ENCODE results near the gene INAFM2.

The INAFM2 gene

DNA sequence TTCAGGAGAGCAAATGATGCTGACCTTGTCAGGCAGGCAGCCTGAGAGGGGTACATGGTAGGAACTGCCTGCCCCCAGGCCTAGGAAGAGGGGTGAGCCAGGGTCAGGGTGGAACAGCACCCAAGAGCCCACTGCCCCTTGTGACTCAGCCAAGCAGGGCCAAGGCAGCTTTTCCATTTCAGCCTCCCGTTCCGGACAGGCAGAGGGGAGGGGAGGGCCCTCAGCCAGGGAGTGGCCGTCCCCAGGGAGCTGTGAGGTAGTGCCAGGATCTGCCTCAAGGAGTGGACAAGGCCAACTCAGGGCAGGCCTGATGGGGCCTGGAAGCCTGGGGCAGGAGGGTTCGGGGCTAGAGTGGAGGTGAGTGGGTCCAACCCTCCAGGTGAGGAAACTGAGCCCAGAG lies 35.5 kb upstream of the INAFM2 start:
- FAIRE-seq = no peak

DNA sequence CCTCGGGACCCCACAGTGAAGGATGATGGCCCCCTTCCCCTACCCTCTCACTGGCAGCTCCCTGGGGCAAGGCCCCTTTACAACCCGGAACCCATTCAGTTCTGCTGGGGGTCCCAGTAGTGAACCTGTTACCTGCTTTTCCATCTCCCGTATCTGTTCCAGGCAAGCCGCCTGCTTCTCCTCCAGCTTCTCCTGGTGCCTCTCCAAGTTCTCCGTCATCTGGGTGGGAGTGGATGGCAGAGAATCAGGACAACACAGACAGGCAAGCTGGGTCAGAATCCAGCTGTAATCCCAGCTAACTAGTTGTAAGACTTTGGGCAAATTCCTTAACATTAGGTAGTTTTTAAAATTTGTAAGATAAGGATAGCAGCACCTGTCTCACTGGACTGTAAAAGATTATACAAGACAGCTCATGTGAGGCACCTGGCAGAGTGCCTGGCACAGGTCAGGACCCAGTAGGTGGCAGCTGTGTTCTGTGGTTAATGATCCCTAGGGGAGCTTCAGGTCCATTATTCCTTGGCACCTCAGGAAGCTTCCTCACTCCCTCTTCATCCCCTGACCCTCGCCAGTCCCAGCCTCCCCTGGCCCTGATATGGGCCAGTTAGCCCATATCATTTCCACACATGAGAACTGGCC lies 34.2 kb upstream of the INAFM2 start:
- no peak for FAIRE-seq

DNA sequence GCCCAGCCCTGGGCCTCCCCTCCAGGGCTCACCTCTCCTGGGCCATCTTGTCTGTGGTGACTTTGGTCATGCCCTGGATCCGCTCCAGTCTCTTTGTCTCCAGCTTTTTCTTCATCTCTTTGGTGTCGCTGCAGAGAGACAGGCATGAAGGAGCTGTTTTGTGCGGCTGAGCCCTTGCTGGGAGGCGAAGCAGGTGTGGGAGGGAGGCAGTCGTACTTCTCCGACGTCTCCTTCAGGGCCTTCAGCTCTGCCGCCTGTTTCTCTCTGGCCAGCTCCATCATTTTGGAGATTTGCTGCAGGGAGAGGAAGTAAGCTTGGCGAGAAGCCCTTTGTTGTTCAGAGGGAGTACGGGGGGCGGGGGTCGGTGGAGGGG lies 33.0 kb upstream of the INAFM2 start:
- FAIRE-seq = no peak

DNA sequence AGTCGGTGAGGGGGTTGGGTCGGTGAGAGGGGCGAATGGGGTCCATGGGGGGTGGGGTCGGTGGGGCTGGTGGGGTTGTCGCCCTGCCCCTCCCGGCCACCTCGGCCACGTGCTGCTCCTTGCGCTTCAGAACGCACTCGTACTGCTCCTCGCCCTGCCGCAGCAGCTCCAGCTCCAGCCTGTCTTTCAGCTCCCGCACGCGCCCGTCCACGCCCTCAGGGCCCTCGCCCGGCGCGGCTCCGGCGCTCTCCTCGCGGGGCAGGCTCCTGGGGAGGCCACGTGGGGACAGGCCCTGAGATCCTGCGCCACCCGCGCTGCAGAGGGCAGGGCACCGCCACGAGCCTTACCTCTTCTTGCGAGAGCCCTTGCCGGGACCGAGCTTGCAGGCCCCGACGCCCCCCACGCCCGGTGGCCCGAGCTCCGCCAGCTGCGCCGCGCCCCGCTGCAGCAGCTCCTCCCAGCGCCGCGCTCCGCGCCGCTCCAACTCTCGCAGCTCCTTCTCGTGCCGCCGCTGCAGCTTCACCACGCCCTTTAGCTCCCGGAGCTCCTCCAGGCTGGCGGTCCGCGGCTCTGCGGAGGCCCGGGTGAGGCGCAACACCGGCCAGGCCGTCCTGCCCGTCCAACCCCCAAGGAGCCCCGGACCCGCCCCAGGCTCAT lies 32.4 kb upstream of the INAFM2 start:
- no peak for FAIRE-seq

DNA sequence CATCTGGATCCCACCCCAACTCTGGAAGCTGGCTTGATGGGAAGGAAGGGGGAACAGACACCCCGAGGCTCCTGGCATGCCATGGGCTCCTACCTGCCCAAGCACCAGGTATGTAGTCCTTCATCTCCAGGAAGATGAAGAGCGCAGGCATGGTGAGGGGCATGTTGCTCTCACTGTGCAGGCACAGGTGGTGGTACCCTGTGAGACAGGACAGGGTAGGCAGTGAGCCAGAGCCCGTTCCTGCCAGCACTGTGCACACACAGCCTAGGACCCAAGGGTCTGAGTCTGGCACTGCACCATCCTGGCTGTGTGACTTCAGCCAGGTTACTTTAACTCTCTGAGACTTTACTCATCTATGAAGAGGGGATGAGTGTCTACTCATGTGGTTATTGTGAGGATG lies 31.2 kb upstream of the INAFM2 start:
- FAIRE-seq = no peak

DNA sequence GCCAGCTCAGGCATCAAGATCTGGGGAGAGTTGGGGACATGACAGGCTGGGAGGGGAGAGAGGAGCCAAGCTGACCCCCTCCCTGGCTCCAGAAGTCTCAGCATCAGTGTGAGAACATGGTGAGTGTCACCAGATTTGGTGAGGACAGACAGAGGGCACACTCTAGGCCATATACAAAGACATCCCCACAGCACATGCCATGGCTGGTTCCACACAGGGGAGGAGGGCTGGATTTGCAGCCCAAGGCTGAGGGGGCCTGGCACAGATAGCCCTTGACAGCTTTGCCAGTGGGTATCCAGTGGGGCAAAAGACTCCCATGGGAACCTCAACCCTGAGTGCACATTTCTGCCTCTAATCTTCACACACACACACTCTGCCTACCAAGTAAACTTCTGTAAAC lies 30.5 kb upstream of the INAFM2 start:
- no peak for FAIRE-seq

DNA sequence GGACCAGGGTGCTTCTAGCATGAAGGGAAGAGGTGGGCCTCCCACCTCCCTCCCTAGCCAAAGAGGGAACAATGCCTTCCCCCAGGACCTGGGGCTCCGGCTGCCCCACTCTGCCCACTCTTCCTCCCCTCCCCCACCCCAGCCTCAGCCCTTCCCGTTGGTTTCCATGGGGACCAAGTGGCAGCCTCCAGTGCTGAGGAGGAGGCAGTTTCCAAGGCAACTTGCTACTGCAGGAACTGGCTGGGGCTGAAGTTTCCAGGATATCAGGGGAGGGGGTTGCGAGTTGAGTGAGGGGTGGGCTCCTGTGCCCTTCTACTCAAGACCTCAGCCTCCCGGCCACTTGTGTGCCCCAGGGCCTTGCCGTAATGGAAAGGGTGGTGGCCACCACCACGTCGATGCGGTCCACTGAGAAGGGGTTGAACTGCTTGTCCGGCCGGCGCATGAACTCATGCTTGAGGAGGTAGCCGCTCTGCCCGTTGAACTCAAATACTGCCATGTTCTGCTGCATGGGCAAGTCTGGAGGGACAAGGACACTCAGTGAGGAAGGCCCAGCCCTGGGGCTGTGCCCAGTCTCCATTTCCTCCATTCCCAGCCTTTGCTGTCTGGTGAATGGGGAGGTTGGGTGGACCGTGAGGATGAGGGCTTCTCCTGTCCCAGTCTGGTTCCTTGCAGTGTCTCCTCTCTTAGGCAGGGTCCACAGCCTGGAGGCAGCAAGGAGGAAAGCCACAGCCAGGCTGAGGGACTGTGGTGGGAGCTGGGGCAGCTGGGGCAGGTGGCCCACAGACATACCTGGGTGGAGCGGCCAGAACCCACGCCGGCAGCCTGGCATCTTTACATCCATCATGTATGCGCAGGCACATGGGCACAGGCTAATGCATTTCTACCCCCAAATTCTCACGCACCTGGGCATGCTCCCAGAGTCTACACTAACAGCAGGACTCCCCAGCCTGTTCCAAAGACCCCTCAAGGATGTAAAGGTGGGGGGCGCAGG lies 29.3 kb upstream of the INAFM2 start:
- no peak for FAIRE-seq

DNA sequence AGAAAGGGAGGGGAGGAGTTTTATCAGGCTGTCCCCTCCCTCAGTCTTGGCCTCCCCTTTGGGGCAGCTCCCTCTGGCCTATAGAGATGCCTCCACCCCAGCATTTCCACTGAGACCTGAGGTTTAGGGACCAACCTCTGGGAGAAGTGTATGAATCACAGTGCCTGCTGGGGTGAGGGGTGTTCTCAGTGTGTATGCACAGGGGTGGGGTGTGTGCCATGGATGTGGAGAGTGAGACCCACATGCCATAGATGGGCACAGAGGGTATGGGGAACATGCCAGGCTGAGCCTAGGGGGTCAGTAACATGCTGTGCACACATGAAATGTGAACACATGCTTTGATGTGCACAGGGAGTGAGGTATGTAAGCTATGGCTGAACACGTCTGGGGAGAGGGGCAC lies 28.2 kb upstream of the INAFM2 start:
- no peak for FAIRE-seq

DNA sequence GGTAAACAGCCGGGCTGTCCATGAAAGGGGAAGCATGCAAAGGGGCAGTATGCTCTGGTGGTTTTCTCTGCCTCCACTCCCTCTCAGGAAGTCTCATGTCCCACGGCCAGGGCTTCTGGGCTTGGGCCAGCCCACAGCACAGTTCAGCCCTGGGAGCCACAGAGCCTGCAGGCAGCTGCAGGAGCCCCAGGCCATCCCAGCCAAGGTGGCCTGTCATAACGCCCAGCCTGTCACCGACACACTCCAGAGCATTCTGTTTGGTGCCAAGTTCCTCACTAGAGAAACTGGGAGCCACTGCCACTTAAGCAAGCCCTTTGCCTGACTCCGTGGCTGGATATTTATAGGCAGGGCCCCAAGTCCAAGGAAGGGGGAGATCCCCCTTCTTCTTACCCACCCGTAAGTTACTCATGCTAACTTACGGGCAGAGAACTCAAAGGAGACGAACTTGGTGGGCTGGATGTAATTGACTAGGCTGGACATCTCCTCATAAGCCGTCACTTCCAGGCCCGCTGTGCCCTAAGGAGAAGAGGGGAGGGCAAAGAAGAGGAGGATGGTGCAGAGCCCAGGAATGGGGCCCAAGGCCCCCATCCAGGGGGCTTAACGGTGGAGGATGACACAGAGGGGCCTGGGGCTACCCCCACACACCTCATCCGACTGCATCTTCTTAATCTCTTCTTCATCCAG lies 27.5 kb upstream of the INAFM2 start:
- FAIRE-seq = no peak

DNA sequence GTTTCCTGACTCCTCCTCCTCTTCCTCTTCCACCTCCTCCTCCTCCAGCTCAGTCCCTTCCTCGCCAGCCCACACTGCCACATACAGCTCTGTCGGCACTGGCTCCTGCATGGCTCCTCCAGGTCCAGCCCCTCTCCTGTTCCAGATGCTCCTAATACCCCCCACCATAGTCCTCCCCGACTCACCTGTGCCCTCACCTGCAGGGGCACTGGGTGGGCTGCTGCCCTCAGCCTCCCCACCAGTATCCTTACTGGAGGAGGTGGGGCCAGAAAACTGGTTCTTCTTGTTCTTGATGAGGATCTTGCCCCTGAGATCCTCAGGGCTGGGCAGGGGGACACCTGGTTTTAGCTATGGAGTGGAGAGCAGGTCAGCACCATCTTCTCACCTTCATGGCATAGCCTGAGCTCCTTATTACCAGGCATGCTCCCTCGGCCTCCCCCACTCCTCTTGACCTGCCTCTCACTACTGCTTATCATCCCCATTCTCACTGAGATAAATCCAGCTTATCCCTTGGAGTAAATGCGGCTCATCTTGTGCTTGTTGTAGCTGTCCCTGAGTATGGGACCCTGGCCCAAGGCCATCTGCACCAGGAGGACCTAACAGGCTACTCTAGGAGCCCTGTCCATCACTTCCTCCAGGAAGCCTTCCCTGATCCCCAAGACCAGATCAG lies 26.8 kb upstream of the INAFM2 start:
- no peak for FAIRE-seq

DNA sequence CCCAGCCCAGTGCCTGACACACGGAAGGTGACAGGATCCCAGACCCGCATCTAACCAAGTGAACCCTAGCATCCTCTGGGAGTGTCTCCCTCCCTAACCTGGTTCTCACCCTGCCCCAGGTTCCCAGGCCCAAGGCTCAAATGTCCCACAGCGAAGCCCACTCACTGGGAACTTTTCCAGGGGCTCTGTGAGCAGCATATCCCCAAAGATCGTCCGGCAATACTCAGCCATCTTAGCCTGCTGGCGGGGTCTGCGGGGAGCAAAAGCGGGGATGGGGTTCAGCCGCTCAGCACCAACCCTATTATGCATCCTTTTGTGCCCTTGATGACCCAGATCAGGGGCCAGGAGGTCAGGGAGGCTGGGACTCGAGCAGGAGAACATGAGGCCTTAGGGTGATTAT lies 26.1 kb upstream of the INAFM2 start:
- no peak for FAIRE-seq

DNA sequence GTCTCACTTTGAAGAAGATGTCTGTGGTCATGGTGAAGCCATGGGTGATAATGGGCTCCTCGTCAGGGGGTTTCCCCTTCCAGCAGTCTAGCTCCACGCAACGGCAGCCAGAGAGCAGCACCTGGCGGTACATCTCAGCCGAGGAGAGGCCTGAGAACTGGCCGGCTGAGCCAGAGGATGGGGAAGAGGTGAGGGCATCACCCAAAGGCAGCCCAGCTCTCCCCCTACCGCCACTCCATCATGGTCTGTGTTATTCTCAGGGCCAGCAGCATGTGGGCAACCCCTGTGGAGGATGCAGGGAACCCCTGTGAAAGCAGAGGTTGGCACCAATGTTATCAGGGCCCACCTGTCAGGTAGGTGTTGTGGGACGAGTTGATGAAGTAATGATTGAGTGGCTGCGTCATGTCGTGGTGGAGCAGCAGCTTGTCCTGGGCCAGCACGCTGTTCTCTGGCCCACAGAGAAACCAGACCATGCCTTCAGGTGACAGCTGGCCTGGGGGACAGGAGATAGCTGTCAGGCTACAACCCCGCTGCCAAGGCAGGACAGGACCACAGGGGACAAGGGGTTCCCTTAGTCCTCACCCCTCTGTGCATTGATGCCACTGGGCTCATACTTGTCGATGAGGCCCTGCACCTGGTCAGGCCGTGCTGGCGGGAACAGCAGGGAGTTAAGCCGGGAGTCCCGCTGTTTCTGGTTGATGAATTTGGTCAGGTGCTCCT lies 25.1 kb upstream of the INAFM2 start:
- FAIRE-seq = no peak

DNA sequence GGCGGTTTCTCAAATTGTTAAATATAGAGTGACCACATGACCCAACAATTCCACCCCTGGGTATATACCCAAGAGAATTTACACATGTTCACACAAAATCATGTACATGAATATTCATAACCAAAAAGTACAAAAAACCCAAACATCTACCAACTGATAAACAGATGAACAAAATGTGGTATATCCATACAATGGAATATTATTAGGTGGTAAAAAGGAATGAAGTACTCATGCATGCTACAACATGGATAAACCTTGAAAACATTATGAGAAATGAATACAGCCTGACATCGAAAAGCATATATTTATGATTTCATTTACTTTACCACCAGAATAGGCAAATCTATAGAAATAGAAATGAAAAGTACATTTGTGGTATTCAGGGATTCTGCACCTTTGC lies 23.1 kb upstream of the INAFM2 start:
- FAIRE-seq = no peak

DNA sequence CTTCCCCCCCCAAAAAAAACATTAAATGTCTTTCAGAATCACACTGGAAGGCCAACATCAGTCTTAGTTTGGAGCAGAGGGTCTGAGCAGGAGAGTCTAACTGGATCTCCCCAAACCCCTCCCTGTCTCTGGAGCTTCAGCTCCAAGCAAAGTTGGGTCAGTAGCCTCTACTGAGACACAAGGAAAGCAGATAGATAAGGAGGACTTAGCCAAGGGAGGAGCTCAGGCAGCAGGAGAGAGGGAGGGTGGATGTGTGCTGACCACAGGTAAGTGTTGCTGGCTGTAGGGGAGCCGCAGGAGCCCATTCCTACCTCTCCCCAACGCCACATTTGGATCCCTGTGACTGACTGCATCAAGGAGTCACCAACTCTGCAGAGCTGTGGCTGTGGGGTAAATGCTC lies 22.7 kb upstream of the INAFM2 start:
- no peak for FAIRE-seq

DNA sequence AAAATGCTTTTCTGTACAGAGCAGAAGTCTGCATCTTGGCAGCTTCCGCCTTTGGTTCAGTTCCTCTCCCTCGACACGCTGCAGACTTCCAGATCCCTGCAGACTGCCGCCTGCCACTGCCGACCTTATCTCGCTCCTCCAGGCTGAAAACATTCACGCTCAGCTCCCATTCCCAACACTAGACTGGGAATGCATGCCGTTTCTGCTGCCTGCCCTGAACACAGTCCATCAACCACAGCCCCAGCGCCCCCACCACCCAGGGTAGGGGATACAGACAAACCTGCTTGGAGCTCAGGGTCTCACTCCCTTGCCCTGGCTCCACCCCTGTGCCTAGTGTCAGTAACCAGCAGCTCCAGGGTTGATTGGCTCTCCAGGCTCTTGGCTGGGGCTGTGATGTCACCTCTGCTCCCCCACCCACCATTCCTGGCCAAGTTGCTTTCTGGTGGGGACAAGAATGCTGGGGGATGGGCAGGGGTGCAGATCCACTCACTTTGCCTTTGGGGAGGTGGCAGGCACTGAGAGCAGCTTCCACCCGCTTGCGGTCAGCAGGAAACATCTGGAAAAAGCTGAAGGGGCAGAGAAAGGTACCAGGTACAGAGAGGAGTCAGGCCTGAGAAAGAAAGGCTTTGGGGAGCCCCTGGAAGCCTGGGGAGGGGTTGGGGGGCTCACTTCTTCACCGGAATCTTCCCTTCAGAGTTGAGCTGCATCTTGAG lies 21.9 kb upstream of the INAFM2 start:
- no peak for FAIRE-seq

DNA sequence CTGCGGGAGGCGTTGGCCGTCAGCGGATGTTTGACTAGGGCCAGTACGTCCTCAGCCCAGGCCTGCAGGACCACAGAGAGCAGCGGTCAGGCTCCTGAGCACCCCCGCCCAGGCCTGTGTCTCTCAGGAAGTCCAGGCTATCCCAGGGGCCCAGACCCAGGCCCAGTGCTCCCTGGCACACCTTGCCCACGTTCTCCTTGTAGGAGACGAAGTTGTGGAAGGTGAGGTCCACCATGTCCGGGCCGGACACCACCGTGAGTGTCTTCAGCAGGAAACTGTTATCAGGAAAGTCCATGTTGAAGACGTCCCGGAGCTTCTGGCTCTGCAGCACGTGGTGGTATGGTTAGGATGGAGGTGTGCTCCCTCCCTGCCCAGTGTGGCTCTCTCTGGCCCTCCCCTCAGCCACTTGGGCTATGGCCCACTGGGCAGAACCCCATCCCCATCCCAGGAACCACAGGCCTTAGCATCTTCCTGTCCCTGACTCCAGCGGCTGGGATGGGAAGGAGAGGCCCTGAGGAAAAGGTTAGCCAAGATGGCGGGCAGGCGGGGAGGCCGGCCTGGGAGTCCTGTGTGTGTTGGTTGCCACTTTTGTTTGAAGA lies 21.1 kb upstream of the INAFM2 start:
- no peak for FAIRE-seq

DNA sequence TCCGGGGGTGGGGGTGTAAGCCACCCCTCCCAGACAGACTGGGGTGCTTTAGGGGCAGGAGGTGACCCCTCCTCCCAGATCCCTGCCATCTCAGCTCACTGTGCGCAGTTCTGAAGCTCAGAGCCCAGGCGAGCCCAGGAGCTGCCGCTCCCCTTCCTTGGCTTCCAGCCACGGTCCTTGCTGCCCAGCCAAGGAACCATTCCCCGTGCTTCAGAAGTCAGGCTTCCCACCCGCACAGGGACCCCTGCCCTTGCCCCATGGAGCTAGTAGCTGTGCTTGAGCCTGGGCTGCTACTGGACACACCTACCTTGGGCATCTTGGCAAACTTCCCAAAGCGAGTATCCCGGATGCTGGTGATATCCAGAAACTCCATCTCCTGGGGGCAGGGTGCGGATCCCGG lies 20.5 kb upstream of the INAFM2 start:
- no peak for FAIRE-seq

DNA sequence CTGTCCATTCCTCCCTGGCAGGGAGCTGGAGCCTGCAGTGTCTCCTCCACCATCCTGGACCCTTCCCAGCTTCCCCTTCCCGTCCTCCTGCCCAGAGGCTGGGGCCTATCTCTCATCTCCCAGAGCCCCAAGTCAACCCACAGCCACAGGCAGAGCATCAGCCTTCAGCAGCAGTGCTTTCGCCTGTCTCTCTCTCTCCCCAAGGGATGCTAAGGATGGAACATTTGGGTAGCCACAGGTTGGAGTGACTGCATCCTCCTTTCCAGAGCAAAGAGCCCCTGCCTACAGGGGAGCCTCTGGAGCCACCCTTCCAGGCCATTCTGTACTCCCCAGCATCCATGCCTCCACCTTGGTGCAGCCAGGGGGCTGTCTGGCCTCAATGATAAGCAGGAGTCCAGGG lies 19.9 kb upstream of the INAFM2 start:
- FAIRE-seq = no peak

DNA sequence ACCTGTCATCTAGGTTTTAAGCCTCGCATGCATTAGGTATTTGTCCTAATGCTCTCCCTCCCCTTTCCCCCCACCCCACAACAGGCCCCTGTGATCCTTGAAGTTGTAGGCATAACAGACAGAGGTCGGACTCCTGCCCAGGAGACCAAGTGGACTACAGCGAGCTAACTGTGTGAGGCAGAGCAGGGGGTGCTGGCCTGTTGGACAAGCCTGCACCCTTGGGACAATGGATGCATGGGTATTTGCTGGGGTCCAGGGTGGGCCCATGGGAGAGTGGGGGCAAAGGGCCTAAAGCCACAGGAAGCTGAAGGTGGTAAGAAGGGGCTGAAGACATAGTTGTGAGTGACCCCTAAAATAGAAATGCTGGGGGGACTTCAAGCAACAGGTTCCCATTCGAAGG lies 18.2 kb upstream of the INAFM2 start:
- no peak for FAIRE-seq

DNA sequence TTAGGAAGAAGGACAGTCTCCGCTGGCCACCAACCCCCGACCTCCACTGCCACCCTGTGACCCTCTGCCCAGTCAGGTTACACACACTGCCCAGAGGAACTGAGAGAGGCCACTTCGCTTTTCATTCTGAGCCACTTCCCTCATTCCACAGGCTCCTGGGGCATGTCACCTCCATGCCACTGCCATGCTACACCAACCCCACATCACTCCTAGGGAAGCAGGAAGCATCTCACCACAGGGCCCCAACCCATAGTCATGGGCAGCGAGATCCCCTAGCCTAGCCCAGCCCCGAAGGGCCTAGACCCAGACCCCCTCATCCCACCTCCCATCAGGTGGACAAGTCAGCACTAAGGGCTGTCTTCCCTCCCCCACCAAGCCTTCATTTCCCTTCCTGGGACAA lies 17.1 kb upstream of the INAFM2 start:
- FAIRE-seq = no peak

DNA sequence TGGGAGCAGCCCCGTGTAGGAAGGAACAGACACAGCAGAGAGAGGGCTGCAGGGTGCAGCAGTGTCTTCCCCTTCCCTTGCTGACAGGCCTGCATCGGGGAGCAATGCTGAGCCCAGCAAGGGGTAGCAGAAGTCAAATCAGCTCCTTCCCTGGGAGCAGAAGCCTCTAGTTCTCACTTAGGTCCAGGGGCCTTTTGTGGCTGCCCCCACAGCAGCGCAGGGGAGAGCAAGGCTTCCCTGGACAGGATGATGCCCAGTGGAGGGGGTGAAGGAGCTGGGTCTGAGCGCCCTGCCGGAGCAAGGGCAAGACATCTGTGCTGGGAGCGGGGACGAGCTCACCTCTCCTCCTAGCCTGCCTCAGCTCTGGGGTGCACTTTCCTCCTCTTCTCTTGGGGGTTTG lies 16.6 kb upstream of the INAFM2 start:
- no peak for FAIRE-seq

All from colon (tissue), 2 donors.